ENCODE data around the gene DNAJC1.
"Not testable (repeated sequence)": the region's sequence is repeated elsewhere in the genome, so short reads cannot be mapped to it uniquely, and the experiment has no call there.

DNAJC1 gene

DNA sequence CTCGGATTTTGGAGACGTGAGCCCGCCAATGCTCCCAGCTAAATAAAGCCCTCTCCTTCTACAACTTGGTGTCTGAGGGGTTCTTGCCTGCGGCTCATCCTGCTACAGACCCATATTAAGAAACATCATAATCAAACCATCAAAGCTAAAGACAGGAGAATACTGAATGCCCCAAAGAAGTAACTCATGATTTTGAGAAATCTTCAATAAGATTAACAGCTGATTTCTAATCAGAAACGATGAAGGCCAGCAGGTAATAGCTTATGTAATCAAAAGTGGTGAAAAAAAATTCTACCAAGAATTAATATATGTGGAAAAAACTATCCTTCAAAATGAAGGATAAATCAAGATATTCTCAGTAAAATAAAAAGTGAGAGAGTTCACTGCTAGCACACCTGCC lies 130.3 kb downstream of the DNAJC1 start:
- Histone ChIP-seq H3K4me1 (ENCODE audit: control insufficient read depth, insufficient read depth, low read length) (no peaks in the 10 kb centered on the region), H3K36me3 (ENCODE audit: control insufficient read depth, insufficient read depth, low read length) (no peaks in the 10 kb centered on the region), H3K9me3 (ENCODE audit: control insufficient read depth, low read length) (no peaks in the 10 kb centered on the region), H3K4me3 (ENCODE audit: insufficient read depth, low read depth, low read length) (no peak overlapping the region), H3K27me3 (ENCODE audit: control insufficient read depth, insufficient read depth, low read length, poor library complexity, severe bottlenecking) (no peaks in the 10 kb centered on the region), H3K27ac (ENCODE audit: insufficient read depth, low read depth, low read length, poor library complexity, severe bottlenecking) (no peak overlapping the region)
- 95 to 97% methylated on average over 4 of the region's 5 CpGs for WGBS, 2 experiments

DNA sequence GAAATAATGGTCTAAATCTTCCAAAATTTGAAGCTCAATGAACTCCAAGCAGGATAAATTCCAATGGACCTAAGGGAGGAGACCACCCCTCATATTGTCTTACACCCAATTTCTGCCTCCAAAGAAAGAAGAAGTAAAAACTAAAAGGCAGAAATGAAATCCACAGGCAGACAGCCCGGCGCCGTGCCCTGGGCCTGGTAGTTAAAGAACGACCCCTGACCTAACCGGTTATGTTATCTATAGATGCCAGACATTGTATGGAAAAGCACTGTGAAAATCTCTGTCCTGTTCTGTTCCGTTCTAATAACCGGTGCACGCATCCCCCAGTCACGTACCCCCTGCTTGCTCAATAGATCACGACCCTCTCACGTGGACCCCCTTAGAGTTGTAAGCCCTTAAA lies 130.8 kb downstream of the DNAJC1 start:
- not testable (repeated sequence) for H3K4me1 ChIP-seq (ENCODE audit: control insufficient read depth, insufficient read depth, low read length); H3K27me3 ChIP-seq (ENCODE audit: control insufficient read depth, insufficient read depth, low read length, poor library complexity, severe bottlenecking); H3K36me3 ChIP-seq (ENCODE audit: control insufficient read depth, insufficient read depth, low read length); H3K9me3 ChIP-seq (ENCODE audit: control insufficient read depth, low read length); H3K4me3 ChIP-seq (ENCODE audit: insufficient read depth, low read depth, low read length); H3K27ac ChIP-seq (ENCODE audit: insufficient read depth, low read depth, low read length, poor library complexity, severe bottlenecking)
- 96% methylated on average over 11 of the region's 11 CpGs for WGBS, 2 experiments

DNA sequence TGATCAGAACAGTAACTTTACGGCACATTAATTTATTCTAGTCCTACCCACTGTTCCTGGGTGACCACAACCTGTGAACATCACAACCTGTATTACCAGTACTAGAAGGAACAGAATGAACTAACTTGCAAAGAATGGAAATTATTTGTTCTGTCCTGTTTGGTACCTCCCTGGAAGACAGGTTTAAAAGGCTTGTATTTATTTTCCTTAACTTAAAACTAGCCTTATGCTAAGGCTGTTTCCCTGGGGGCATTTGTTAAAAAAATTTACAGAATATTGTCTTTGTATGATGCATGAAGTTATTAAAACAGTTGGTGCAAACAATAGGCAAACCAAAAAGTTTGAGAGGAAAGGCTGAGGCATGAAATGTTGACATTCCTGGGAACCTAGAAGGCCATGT lies 132.7 kb downstream of the DNAJC1 start:
- WGBS, 2 experiments: 92 to 93% methylated on average over 1 of the region's 1 CpG
- Histone ChIP-seq H3K27me3 (ENCODE audit: control insufficient read depth, insufficient read depth, low read length, poor library complexity, severe bottlenecking) (no peaks in the 10 kb centered on the region), H3K9me3 (ENCODE audit: control insufficient read depth, low read length) (no peaks in the 10 kb centered on the region), H3K27ac (ENCODE audit: insufficient read depth, low read depth, low read length, poor library complexity, severe bottlenecking) (no peak overlapping the region), H3K4me1 (ENCODE audit: control insufficient read depth, insufficient read depth, low read length) (no peaks in the 10 kb centered on the region), H3K4me3 (ENCODE audit: insufficient read depth, low read depth, low read length) (no peak overlapping the region), H3K36me3 (ENCODE audit: control insufficient read depth, insufficient read depth, low read length) (no peaks in the 10 kb centered on the region)

DNA sequence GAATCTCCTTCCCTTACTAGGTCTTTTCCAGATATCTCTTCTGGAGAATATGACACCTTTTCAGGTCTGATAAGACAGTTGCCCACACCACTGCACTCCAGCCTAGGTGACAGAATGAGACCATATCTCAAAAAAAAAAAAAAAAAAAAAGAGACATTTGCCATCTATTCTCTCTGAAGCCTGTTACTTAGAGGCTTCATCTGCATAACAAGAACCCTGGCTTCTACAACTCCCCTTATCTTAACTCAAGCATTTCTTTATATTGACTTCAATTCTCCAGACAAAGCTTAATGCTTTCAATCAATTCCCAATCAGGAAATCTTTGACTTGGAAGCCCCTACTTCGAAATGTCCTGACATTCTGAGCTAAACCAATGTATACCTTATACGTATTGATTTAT lies 134.4 kb downstream of the DNAJC1 start:
- not testable (repeated sequence) for H3K36me3 ChIP-seq (ENCODE audit: control insufficient read depth, insufficient read depth, low read length); H3K4me1 ChIP-seq (ENCODE audit: control insufficient read depth, insufficient read depth, low read length); H3K27me3 ChIP-seq (ENCODE audit: control insufficient read depth, insufficient read depth, low read length, poor library complexity, severe bottlenecking); H3K27ac ChIP-seq (ENCODE audit: insufficient read depth, low read depth, low read length, poor library complexity, severe bottlenecking); H3K9me3 ChIP-seq (ENCODE audit: control insufficient read depth, low read length); H3K4me3 ChIP-seq (ENCODE audit: insufficient read depth, low read depth, low read length)
- WGBS, 2 experiments: 75 to 78% methylated on average over 2 of the region's 2 CpGs

DNA sequence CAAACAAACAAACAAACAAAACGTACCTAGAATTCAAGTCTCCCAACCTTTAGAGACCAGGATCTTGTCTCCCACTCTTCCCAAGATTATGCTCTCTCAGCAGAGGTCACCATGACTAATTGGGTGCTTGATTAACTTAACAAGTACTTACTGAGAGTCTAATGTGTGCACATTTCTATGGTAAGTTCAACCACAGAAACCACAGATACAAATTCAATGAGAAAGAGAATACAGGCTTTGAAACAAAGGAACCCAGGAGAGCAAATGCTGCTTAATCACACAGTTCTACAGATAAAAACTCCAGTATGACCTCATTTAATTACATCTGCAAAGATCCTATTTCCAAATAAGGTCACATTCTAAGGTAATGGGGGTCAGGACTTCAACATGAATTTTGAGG lies 142.8 kb downstream of the DNAJC1 start:
- no peak overlapping the region for H3K4me3 ChIP-seq (ENCODE audit: insufficient read depth, low read depth, low read length)
- no peaks in the 10 kb centered on the region for H3K4me1 ChIP-seq (ENCODE audit: control insufficient read depth, insufficient read depth, low read length)
- H3K27ac ChIP-seq (ENCODE audit: insufficient read depth, low read depth, low read length, poor library complexity, severe bottlenecking): no peak overlapping the region
- no peaks in the 10 kb centered on the region for H3K36me3 ChIP-seq (ENCODE audit: control insufficient read depth, insufficient read depth, low read length)
- no peaks in the 10 kb centered on the region for H3K9me3 ChIP-seq (ENCODE audit: control insufficient read depth, low read length)
- 88 to 96% methylated on average over 1 of the region's 1 CpG for WGBS, 2 experiments
- no peaks in the 10 kb centered on the region for H3K27me3 ChIP-seq (ENCODE audit: control insufficient read depth, insufficient read depth, low read length, poor library complexity, severe bottlenecking)

DNA sequence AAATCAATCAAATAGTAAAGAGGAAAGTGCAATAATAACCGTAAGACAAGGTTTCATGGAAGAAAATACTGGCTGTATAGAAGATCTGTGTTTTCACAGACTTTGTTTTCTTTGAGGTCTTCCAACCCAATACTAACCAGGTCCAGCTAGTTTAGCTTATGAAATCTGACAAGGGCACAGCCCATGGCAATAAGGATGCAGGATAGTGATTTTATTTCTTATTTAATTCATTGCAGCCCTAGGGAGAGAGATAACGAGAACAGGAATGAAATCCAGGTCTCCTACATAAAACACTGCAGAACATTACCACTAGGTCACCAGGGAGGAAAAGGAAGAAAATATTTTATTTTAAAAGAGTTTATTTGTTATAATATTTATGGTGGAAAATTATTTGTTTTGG lies 145.1 kb downstream of the DNAJC1 start:
- Histone ChIP-seq H3K4me1 (ENCODE audit: control insufficient read depth, insufficient read depth, low read length) (no peaks in the 10 kb centered on the region), H3K36me3 (ENCODE audit: control insufficient read depth, insufficient read depth, low read length) (no peaks in the 10 kb centered on the region), H3K27ac (ENCODE audit: insufficient read depth, low read depth, low read length, poor library complexity, severe bottlenecking) (no peak overlapping the region), H3K4me3 (ENCODE audit: insufficient read depth, low read depth, low read length) (no peak overlapping the region), H3K27me3 (ENCODE audit: control insufficient read depth, insufficient read depth, low read length, poor library complexity, severe bottlenecking) (no peaks in the 10 kb centered on the region), H3K9me3 (ENCODE audit: control insufficient read depth, low read length) (no peaks in the 10 kb centered on the region)
- 0 to 50% methylated on average over 1 to 2 of the region's 2 CpGs for WGBS, 2 experiments

DNA sequence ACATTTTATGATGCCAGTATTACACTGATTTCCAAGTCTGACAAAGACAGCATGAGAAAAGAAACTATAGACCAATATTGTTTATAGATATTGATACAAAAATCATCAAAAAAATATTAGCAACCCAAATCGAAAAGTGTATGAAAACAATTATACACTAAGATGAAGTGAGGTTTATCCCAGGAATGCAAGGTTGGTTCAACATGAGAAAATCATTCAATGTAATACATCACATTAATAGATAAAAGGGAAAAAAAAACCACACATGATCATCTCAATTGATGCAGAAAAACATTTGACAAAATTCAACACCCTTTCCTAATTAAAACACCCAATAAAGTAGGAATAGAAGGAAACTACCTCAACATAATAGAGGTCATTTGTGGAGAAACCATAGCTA lies 153.9 kb downstream of the DNAJC1 start:
- WGBS, 2 experiments: no CpG with 5 or more reads among the region's 1 CpG
- Histone ChIP-seq H3K36me3 (ENCODE audit: control insufficient read depth, insufficient read depth, low read length) (no peaks in the 10 kb centered on the region), H3K4me1 (ENCODE audit: control insufficient read depth, insufficient read depth, low read length) (no peaks in the 10 kb centered on the region), H3K27me3 (ENCODE audit: control insufficient read depth, insufficient read depth, low read length, poor library complexity, severe bottlenecking) (no peaks in the 10 kb centered on the region), H3K9me3 (ENCODE audit: control insufficient read depth, low read length) (no peaks in the 10 kb centered on the region), H3K27ac (ENCODE audit: insufficient read depth, low read depth, low read length, poor library complexity, severe bottlenecking) (no peak overlapping the region), H3K4me3 (ENCODE audit: insufficient read depth, low read depth, low read length) (no peak overlapping the region)

DNA sequence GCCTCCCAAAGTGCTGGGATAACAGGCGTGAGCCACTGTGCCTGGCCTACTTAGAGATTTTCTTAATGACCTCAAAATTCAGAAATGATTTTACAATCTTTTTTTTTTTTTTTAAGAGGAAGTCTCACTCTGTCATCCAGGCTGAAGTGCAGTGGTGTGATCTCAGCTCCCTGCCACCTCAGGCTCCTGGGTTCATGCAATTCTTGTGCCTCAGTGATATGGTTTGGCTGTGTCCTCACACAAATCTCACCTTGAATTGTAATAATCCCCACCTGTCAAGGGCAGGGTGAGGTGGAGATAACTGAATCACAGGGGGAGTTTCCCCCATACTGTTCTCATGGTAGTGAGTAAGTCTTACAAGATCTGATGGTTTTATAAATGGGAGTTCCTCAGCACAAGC lies 159.9 kb downstream of the DNAJC1 start:
- H3K9me3 ChIP-seq (ENCODE audit: control insufficient read depth, low read length): no peaks in the 10 kb centered on the region
- H3K36me3 ChIP-seq (ENCODE audit: control insufficient read depth, insufficient read depth, low read length): no peaks in the 10 kb centered on the region
- no peaks in the 10 kb centered on the region for H3K27me3 ChIP-seq (ENCODE audit: control insufficient read depth, insufficient read depth, low read length, poor library complexity, severe bottlenecking)
- H3K4me1 ChIP-seq (ENCODE audit: control insufficient read depth, insufficient read depth, low read length): no peaks in the 10 kb centered on the region
- no peak overlapping the region for H3K4me3 ChIP-seq (ENCODE audit: insufficient read depth, low read depth, low read length)
- H3K27ac ChIP-seq (ENCODE audit: insufficient read depth, low read depth, low read length, poor library complexity, severe bottlenecking): no peak overlapping the region
- 94 to 95% methylated on average over 1 of the region's 1 CpG for WGBS, 2 experiments

DNA sequence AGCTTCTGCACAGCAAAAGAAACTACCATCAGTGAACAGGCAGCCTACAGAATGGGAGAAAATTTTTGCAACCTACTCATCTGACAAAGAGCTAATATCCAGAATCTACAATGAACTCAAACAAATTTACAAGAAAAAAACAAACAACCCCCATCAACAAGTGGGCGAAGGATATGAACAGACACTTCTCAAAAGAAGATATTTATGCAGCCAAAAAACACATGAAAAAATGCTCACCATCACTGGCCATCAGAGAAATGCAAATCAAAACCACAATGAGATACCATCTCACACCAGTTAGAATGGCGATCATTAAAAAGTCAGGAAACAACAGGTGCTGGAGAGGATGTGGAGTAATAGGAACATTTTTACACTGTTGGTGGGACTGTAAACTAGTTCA lies 162.3 kb downstream of the DNAJC1 start:
- H3K27ac ChIP-seq (ENCODE audit: insufficient read depth, low read depth, low read length, poor library complexity, severe bottlenecking); H3K36me3 ChIP-seq (ENCODE audit: control insufficient read depth, insufficient read depth, low read length); H3K4me1 ChIP-seq (ENCODE audit: control insufficient read depth, insufficient read depth, low read length); H3K27me3 ChIP-seq (ENCODE audit: control insufficient read depth, insufficient read depth, low read length, poor library complexity, severe bottlenecking); H3K9me3 ChIP-seq (ENCODE audit: control insufficient read depth, low read length); H3K4me3 ChIP-seq (ENCODE audit: insufficient read depth, low read depth, low read length): not testable (repeated sequence)
- WGBS, 2 experiments: 63 to 82% methylated on average over 1 of the region's 2 CpGs

DNA sequence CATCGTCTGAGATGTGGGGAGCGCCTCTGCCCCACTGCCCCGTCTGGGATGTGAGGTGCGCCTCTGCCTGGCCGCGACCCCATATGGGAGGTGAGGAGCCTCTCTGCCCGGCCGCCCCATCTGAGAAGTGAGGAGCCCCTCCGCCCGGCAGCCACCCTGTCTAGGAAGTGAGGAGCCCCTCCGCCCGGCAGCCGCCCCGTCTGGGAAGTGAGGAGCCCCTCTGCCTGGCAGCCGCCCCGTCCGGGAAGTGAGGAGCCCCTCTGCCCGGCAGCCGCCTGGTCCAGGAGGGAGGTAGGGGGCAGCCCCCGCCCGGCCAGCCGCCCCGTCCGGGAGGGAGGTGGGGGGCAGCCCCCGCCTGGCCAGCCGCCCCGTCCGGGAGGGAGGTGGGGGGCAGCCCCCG lies 166.0 kb downstream of the DNAJC1 start:
- H3K4me1 ChIP-seq (ENCODE audit: control insufficient read depth, insufficient read depth, low read length); H3K36me3 ChIP-seq (ENCODE audit: control insufficient read depth, insufficient read depth, low read length); H3K9me3 ChIP-seq (ENCODE audit: control insufficient read depth, low read length); H3K27ac ChIP-seq (ENCODE audit: insufficient read depth, low read depth, low read length, poor library complexity, severe bottlenecking); H3K27me3 ChIP-seq (ENCODE audit: control insufficient read depth, insufficient read depth, low read length, poor library complexity, severe bottlenecking); H3K4me3 ChIP-seq (ENCODE audit: insufficient read depth, low read depth, low read length): not testable (repeated sequence)
- WGBS, 2 experiments: 95 to 97% methylated on average over 27 to 29 of the region's 29 CpGs

DNA sequence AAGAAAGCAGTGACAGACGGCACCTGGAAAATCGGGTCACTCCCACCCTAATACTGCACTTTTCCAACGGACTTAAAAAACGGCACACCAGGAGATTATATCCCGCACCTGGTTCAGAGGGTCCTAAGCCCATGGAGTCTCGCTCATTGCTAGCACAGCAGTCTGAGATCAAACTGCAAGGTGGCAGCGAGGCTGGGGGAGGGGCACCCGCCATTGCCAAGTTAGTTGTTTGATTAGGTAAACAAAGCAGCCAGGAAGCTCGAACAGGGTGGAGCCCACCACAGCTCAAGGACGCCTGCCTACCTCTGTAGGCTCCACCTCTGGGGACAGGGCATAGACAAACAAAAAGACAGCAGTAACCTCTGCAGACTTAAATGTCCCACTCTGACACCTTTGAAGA lies 169.0 kb downstream of the DNAJC1 start:
- not testable (repeated sequence) for H3K27me3 ChIP-seq (ENCODE audit: control insufficient read depth, insufficient read depth, low read length, poor library complexity, severe bottlenecking); H3K27ac ChIP-seq (ENCODE audit: insufficient read depth, low read depth, low read length, poor library complexity, severe bottlenecking); H3K4me3 ChIP-seq (ENCODE audit: insufficient read depth, low read depth, low read length); H3K9me3 ChIP-seq (ENCODE audit: control insufficient read depth, low read length); H3K36me3 ChIP-seq (ENCODE audit: control insufficient read depth, insufficient read depth, low read length); H3K4me1 ChIP-seq (ENCODE audit: control insufficient read depth, insufficient read depth, low read length)
- WGBS, 2 experiments: 90 to 92% methylated on average over 10 of the region's 10 CpGs

Data from ectodermal cell (in vitro differentiated cells).